DND-41 (cell line): ENCODE data around the gene MED29.

Experiments used
- ATAC-seq: fragments of 200-7000 bp; cut with Tn5 transposase; 3 replicates; pipeline ENCODE4 v1.9.1; 2021; ENCODE audit warnings: low read depth; ENCODE audit not compliant: insufficient read depth
- DNase-seq: peaks from one replicate; pipeline ENCODE4 v3.0.0-alpha.2; 2020
- H2AFZ ChIP-seq: 2 replicates; pipeline ENCODE4 v1.6.0; 2012; ENCODE audit warnings: low read depth, low read length
- H3K27ac ChIP-seq: 2 replicates; pipeline ENCODE4 v1.5.1; 2012; ENCODE audit warnings: low read length, inconsistent platforms
- H3K27me3 ChIP-seq: fragments of 200-600 bp; sonication (generic); 2 replicates; pipeline ENCODE4 v1.6.0; 2012; ENCODE audit warnings: low read length, mild to moderate bottlenecking, inconsistent platforms; ENCODE audit not compliant: insufficient read depth, poor library complexity
- H3K36me3 ChIP-seq: 2 replicates; pipeline ENCODE4 v1.5.1; 2012; ENCODE audit warnings: low read length, inconsistent platforms; ENCODE audit not compliant: insufficient read depth
- H3K4me1 ChIP-seq: 2 replicates; pipeline ENCODE4 v1.5.1; 2012; ENCODE audit warnings: mild to moderate bottlenecking, low read length; ENCODE audit not compliant: insufficient read depth
- H3K4me2 ChIP-seq: 2 replicates; pipeline ENCODE4 v1.6.0; 2012; ENCODE audit warnings: mild to moderate bottlenecking, moderate library complexity, low read length, inconsistent platforms; ENCODE audit not compliant: insufficient read depth
- H3K4me3 ChIP-seq, 2 experiments: fragments of 200-600 bp in 1 of 2; shearing (Covaris generic) in 1 of 2; 2 replicates each; pipeline ENCODE4 v1.5.1; 2012 to 2016; ENCODE audit warnings: inconsistent platforms in 2 of 2, low read length in 2 of 2, mild to moderate bottlenecking in 2 of 2, low read depth in 1 of 2, moderate library complexity in 1 of 2
- H3K79me2 ChIP-seq: 2 replicates; pipeline ENCODE4 v1.6.0; 2012; ENCODE audit warnings: low read length, inconsistent platforms; ENCODE audit not compliant: insufficient read depth
- H3K9ac ChIP-seq: 2 replicates; pipeline ENCODE4 v1.6.0; 2012; ENCODE audit warnings: low read depth, mild to moderate bottlenecking, inconsistent platforms, low read length, moderate library complexity
- H3K9me3 ChIP-seq: 2 replicates; pipeline ENCODE4 v1.5.1; 2012; ENCODE audit warnings: low read length, moderate library complexity, mild to moderate bottlenecking, inconsistent platforms; ENCODE audit not compliant: insufficient read depth, severe bottlenecking
- H4K20me1 ChIP-seq: 2 replicates; pipeline ENCODE4 v1.6.0; 2012; ENCODE audit warnings: low read length; ENCODE audit not compliant: insufficient read depth
- CTCF ChIP-seq: IDR thresholded peaks from 2 replicates; pipeline ENCODE4 v1.5.1; 2012; ENCODE audit warnings: borderline replicate concordance, low read length, moderate library complexity, mild to moderate bottlenecking; ENCODE audit not compliant: poor library complexity, severe bottlenecking; ENCODE audit errors: extremely low read depth
- EZH2 ChIP-seq: IDR thresholded peaks from 3 replicates; pipeline ENCODE4 v1.6.1; 2012; ENCODE audit warnings: borderline replicate concordance, low read depth, mild to moderate bottlenecking, moderate library complexity, low read length, inconsistent platforms; ENCODE audit not compliant: severe bottlenecking

Gene MED29

GRCh38 chr19:39365531-39365930, 25.6 kb upstream of the MED29 start:
- H3K36me3 ChIP-seq, result peaks cover 79% of the 10 kb centered on the region
- no peaks in the 10 kb centered on the region for H3K79me2 ChIP-seq
- ATAC-seq (no peak), DNase-seq (no peak)
- H3K27me3 ChIP-seq, result no peaks in the 10 kb centered on the region
- H4K20me1 ChIP-seq, result peaks cover 3% of the 10 kb centered on the region; the same call in 1 of the 2 replicates
- H3K4me1 ChIP-seq, result no peaks in the 10 kb centered on the region
- TF ChIP-seq EZH2 (no peak), CTCF (no peak)
- no peak overlapping the region for H3K4me3 ChIP-seq
- H2AFZ ChIP-seq, result no peak overlapping the region
- no peaks in the 10 kb centered on the region for H3K9me3 ChIP-seq
- no peak overlapping the region for H3K27ac ChIP-seq
- H3K4me2 ChIP-seq, result no peak overlapping the region
- H3K9ac ChIP-seq, result no peak overlapping the region

GRCh38 chr19:39369200-39369599, 22.0 kb upstream of the MED29 start:
- H3K4me3 ChIP-seq, result no peak overlapping the region
- H3K27me3 ChIP-seq, result no peaks in the 10 kb centered on the region
- ATAC-seq (no peak), DNase-seq (no peak)
- H4K20me1 ChIP-seq, result no peaks in the 10 kb centered on the region; the same call in 1 of the 2 replicates
- no peak overlapping the region for H3K27ac ChIP-seq
- no peak for TF ChIP-seq EZH2
- TF ChIP-seq CTCF, result no peak
- no peak overlapping the region for H3K9ac ChIP-seq
- no peaks in the 10 kb centered on the region for H3K79me2 ChIP-seq
- peaks cover 78% of the 10 kb centered on the region for H3K36me3 ChIP-seq
- no peak overlapping the region for H2AFZ ChIP-seq
- no peaks in the 10 kb centered on the region for H3K9me3 ChIP-seq
- no peak overlapping the region for H3K4me2 ChIP-seq
- H3K4me1 ChIP-seq, result no peaks in the 10 kb centered on the region

- Histone ChIP-seq H3K27me3 (no peaks in the 10 kb centered on the region), H3K79me2 (no peaks in the 10 kb centered on the region), H3K4me2 (no peak overlapping the region), H3K36me3 (peaks cover 79% of the 10 kb centered on the region), H3K4me1 (no peaks in the 10 kb centered on the region), H3K27ac (no peak overlapping the region), H2AFZ (no peak overlapping the region), H3K9me3 (no peaks in the 10 kb centered on the region), H4K20me1 (peaks cover 4% of the 10 kb centered on the region), H3K9ac (no peak overlapping the region), H3K4me3 (no peak overlapping the region)
- no peak for ATAC-seq
- TF ChIP-seq EZH2 (no peak), CTCF (no peak)
- DNase-seq, result no peak
Measured at GRCh38 chr19:39370735-39371134, 20.4 kb upstream of the MED29 start.
